Upper lobe of left lung (tissue), 6 donors: ENCODE measurements around the gene TAOK3. TPM values are rescaled to one million over a fixed set of nuclear protein-coding genes. Genes with fewer than 3 reads are reported as not detected.

ENCODE experiments used
- ATAC-seq, 2 donors: fragments of 200-7000 bp; cut with Tn5 transposase; one replicate each; pipeline ENCODE4 v1.9.1; 2022; ENCODE audit warnings: mild to moderate bottlenecking in 2 of 2, moderate library complexity in 2 of 2; ENCODE audit not compliant: low FRiP score in 2 of 2
- DNase-seq, 2 donors: peaks; one replicate each; pipeline ENCODE4 v3.0.0-alpha.2; 2019 to 2020
- H3K27ac ChIP-seq, 4 donors: fragments of 200-600 bp; sonication (generic); one replicate each; pipeline ENCODE4 v1.5.1; 2016 to 2019
- H3K27me3 ChIP-seq, 4 donors: fragments of 200-600 bp; sonication (generic); one replicate each; pipeline ENCODE4 v1.5.1; 2017 to 2019
- H3K36me3 ChIP-seq, 4 donors: fragments of 200-600 bp; sonication (generic); one replicate each; pipeline ENCODE4 v1.5.1; 2016 to 2019
- H3K4me1 ChIP-seq, 4 donors: fragments of 200-600 bp; sonication (generic); one replicate each; pipeline ENCODE4 v1.5.1; 2018 to 2019
- H3K4me3 ChIP-seq, 4 donors: fragments of 200-600 bp; sonication (generic); one replicate each; pipeline ENCODE4 v1.5.1; 2017 to 2019; ENCODE audit warnings: mild to moderate bottlenecking in 2 of 4, moderate library complexity in 1 of 4
- H3K9me3 ChIP-seq, 4 donors: fragments of 200-600 bp; sonication (generic); one replicate each; pipeline ENCODE4 v1.5.1; 2018 to 2019
- CTCF ChIP-seq, 6 experiments: fragments of 450-650 bp in 4 of 6; fragments of 200-600 bp in 2 of 6; sonication (generic) in 2 of 6; IDR thresholded peaks; one replicate each; pipeline ENCODE4 v1.5.1; 2016 to 2019; ENCODE audit warnings: antibody characterized with exemption in 6 of 6
- EP300 ChIP-seq, 4 donors: sonication (generic); formaldehyde crosslinking; IDR thresholded peaks; one replicate each; pipeline ENCODE4 v1.5.1; 2017; ENCODE audit warnings: antibody characterized with exemption in 4 of 4, control low read depth in 2 of 4
- POLR2A ChIP-seq, 4 donors: fragments of 450-650 bp; IDR thresholded peaks; one replicate each; pipeline ENCODE4 v1.5.1; 2016 to 2017; ENCODE audit warnings: antibody characterized with exemption in 4 of 4, mild to moderate bottlenecking in 2 of 4
- POLR2AphosphoS5 ChIP-seq, 2 donors: sonication (generic); formaldehyde crosslinking; IDR thresholded peaks; one replicate each; pipeline ENCODE4 v1.5.1; 2017; ENCODE audit warnings: antibody characterized with exemption in 2 of 2
- WGBS, 2 donors: methylation state at CpG; one replicate each; pipeline ENCODE4 v1.1.5; 2017 to 2018; 5-methylcytosine and 5-hydroxymethylcytosine counted together
- total RNA-seq, 6 donors: library from RNA; depleted of rRNA in 4 of 6; stranded (reverse); fragments of >200 nt in 4 of 6; gene quantifications; one replicate each; pipeline versions ENCODE4 v1.1.0 to v1.2.1, GENCODE V29; 2016 to 2021
- donor health status: DM: no; HTN: no; CAD: no; lungs with moderate emphysema.
- donor health status: DM: no; HTN: yes; CAD: no; lungs with severe emphysema.

Gene TAOK3
- total RNA-seq, 6 donors from 2014 or later = 49.7 to 111 (median 67.8) TPM

GRCh38 chr12:118358008-118358359, 14.7 kb downstream of the TAOK3 start:
- H3K9me3 ChIP-seq = peaks cover 0 to 3% (median 0%) of the 10 kb centered on the region in 4 donors
- H3K27me3 ChIP-seq = no peaks in the 10 kb centered on the region
- ATAC-seq (no peak), DNase-seq (no peak)
- 64 to 78% methylated on average over 1 of the region's 1 CpG for WGBS, 2 donors
- H3K4me3 ChIP-seq = peak overlapping the region in 1 of 4 donors; percentile 38
- H3K27ac ChIP-seq = peak overlapping the region in 3 of 4 donors; percentile 14 to 81 (median 54)
- H3K4me1 ChIP-seq = peaks cover 20 to 48% (median 36%) of the 10 kb centered on the region in 4 donors
- TF ChIP-seq EP300 (IDR thresholded peaks at IDR 0.05) (no peak), POLR2AphosphoS5 (IDR thresholded peaks at IDR 0.05) (no peak), CTCF (IDR thresholded peaks at IDR 0.05) (no peak), POLR2A (IDR thresholded peaks at IDR 0.05) (no peak)
- no peaks in the 10 kb centered on the region for H3K36me3 ChIP-seq

- no peaks in the 10 kb centered on the region for H3K27me3 ChIP-seq
- H3K9me3 ChIP-seq = peaks cover 0 to 3% (median 0%) of the 10 kb centered on the region in 4 donors
- DNase-seq (peak in 1 of 2 donors; percentile 56), ATAC-seq (peak; percentile 80 to 86)
- WGBS, 2 donors = 7 to 13% methylated on average over 7 of the region's 7 CpGs
- H3K4me1 ChIP-seq = peaks cover 17 to 51% (median 36%) of the 10 kb centered on the region in 4 donors
- H3K4me3 ChIP-seq = peak overlapping the region in 1 of 4 donors; percentile 38
- H3K27ac ChIP-seq = peak overlapping the region; percentile 28 to 81 (median 68)
- TF ChIP-seq CTCF (IDR thresholded peaks at IDR 0.05) (no peak), EP300 (IDR thresholded peaks at IDR 0.05) (no peak), POLR2A (IDR thresholded peaks at IDR 0.05) (no peak), POLR2AphosphoS5 (IDR thresholded peaks at IDR 0.05) (peak in 1 of 2 donors; percentile 38)
- no peaks in the 10 kb centered on the region for H3K36me3 ChIP-seq
Measured at GRCh38 chr12:118357257-118358007, 15.3 kb downstream of the TAOK3 start.

- Histone ChIP-seq H3K36me3 (no peaks in the 10 kb centered on the region), H3K27me3 (no peaks in the 10 kb centered on the region), H3K9me3 (peaks cover 0 to 3% (median 0%) of the 10 kb centered on the region in 4 donors), H3K4me3 (no peak overlapping the region), H3K4me1 (peaks cover 16 to 51% (median 36%) of the 10 kb centered on the region in 4 donors), H3K27ac (peak overlapping the region; percentile 61 to 81 (median 68))
- no peak for DNase-seq
- ATAC-seq = peak; percentile 70 to 89
- WGBS, 2 donors = 17 to 43% methylated on average over 1 of the region's 1 CpG
- TF ChIP-seq CTCF (IDR thresholded peaks at IDR 0.05) (no peak), EP300 (IDR thresholded peaks at IDR 0.05) (peak in 1 of 4 donors; percentile 7)
Measured at GRCh38 chr12:118356809-118357256, 15.9 kb downstream of the TAOK3 start.

- Histone ChIP-seq H3K4me3 (no peak overlapping the region), H3K27ac (no peak overlapping the region), H3K4me1 (peaks cover 16 to 51% (median 36%) of the 10 kb centered on the region in 4 donors), H3K9me3 (peaks cover 0 to 3% (median 0%) of the 10 kb centered on the region in 4 donors), H3K27me3 (no peaks in the 10 kb centered on the region), H3K36me3 (no peaks in the 10 kb centered on the region)
- DNase-seq = no peak
- no peak for ATAC-seq
- WGBS, 2 donors = 96 to 97% methylated on average over 1 of the region's 1 CpG
- TF ChIP-seq CTCF (IDR thresholded peaks at IDR 0.05) (no peak), EP300 (IDR thresholded peaks at IDR 0.05) (no peak), POLR2AphosphoS5 (IDR thresholded peaks at IDR 0.05) (no peak)
Measured at GRCh38 chr12:118355843-118356242, 16.9 kb downstream of the TAOK3 start.
